IMR-90 (cell line): Measurements from ENCODE around the gene GDF9. TPM values are rescaled to one million over a fixed set of nuclear protein-coding genes. Genes with fewer than 3 reads are reported as not detected.

Experiments used
- ATAC-seq: fragments of 200-7000 bp; cut with Tn5 transposase; 2 replicates; pipeline ENCODE4 v1.9.1; 2020; ENCODE audit warnings: low read depth, mild to moderate bottlenecking, moderate library complexity
- BruUV-seq: library from RNA; stranded (reverse); fragments of 400-500 nt; replicated peaks from 2 replicates; lab custom pipeline; 2021; lab: Mats Ljungman, UMichigan
- CTCF ChIA-PET: fragments of 300-600 bp; formaldehyde crosslinking; extraction: SDS; loops from one replicate; lab custom pipeline; 2021; ENCODE audit warnings: antibody characterized with exemption; lab: Yijun Ruan, JAX
- POLR2A ChIA-PET: fragments of 300-600 bp; sonication (Branson Sonifier 250); formaldehyde crosslinking; loops from one replicate; lab custom pipeline; 2022; ENCODE audit warnings: antibody characterized with exemption; ENCODE audit not compliant: unreplicated experiment; lab: Charles Lee
- DNase-seq: peaks from one replicate; pipeline ENCODE4 v3.0.0; 2013
- H2AFZ ChIP-seq: replicated peaks from 2 replicates; pipeline ENCODE3; 2013; ENCODE audit warnings: low read length, mild to moderate bottlenecking; ENCODE audit not compliant: poor library complexity
- H2AK5ac ChIP-seq: 2 replicates; pipeline ENCODE4 v1.6.1; 2013; ENCODE audit warnings: low read depth, low read length, inconsistent platforms
- H2AK9ac ChIP-seq: replicated peaks from 2 replicates; pipeline ENCODE3; 2013; ENCODE audit warnings: mild to moderate bottlenecking, low read depth, low read length, moderate library complexity; ENCODE audit not compliant: poor library complexity
- H2BK120ac ChIP-seq: 2 replicates; pipeline ENCODE4 v1.6.1; 2013; ENCODE audit warnings: low read depth, low read length, inconsistent platforms
- H2BK15ac ChIP-seq: 3 replicates; pipeline ENCODE4 v1.6.1; 2013; ENCODE audit warnings: low read depth, low read length, inconsistent platforms
- H2BK20ac ChIP-seq: 2 replicates; pipeline ENCODE4 v1.6.1; 2013; ENCODE audit warnings: low read depth, mild to moderate bottlenecking, inconsistent platforms, low read length, moderate library complexity
- H2BK5ac ChIP-seq: 2 replicates; pipeline ENCODE4 v1.6.1; 2013; ENCODE audit warnings: mild to moderate bottlenecking, low read depth, low read length, inconsistent platforms; ENCODE audit not compliant: poor library complexity, severe bottlenecking
- H3K14ac ChIP-seq: replicated peaks from 2 replicates; pipeline ENCODE4 v1.6.1; 2013; ENCODE audit warnings: low read depth, low read length, inconsistent platforms
- H3K18ac ChIP-seq: 2 replicates; pipeline ENCODE4 v1.6.1; 2013; ENCODE audit warnings: low read depth, low read length, control low read depth
- H3K23ac ChIP-seq: 2 replicates; pipeline ENCODE4 v1.6.1; 2013; ENCODE audit warnings: low read depth, low read length, inconsistent platforms
- H3K27ac ChIP-seq: 2 replicates; pipeline ENCODE4 v1.5.1; 2013; ENCODE audit warnings: mild to moderate bottlenecking, control low read depth, low read length; ENCODE audit not compliant: insufficient read depth
- H3K27me3 ChIP-seq: 2 replicates; pipeline ENCODE4 v1.6.1; 2013; ENCODE audit warnings: low read length; ENCODE audit not compliant: control insufficient read depth, insufficient read depth
- H3K36me3 ChIP-seq: 2 replicates; pipeline ENCODE4 v1.6.1; 2013; ENCODE audit warnings: low read length, mixed read lengths; ENCODE audit not compliant: control insufficient read depth, insufficient read depth
- H3K4ac ChIP-seq: 2 replicates; pipeline ENCODE4 v1.6.1; 2013; ENCODE audit warnings: low read depth, low read length, inconsistent platforms
- H3K4me1 ChIP-seq: 2 replicates; pipeline ENCODE4 v1.6.1; 2013; ENCODE audit warnings: low read length, mixed read lengths; ENCODE audit not compliant: control insufficient read depth, insufficient read depth
- H3K4me2 ChIP-seq: 2 replicates; pipeline ENCODE4 v1.6.1; 2013; ENCODE audit warnings: low read depth, mild to moderate bottlenecking, control low read depth, low read length, moderate library complexity
- H3K4me3 ChIP-seq: 2 replicates; pipeline ENCODE4 v1.5.1; 2013; ENCODE audit warnings: low read depth, mild to moderate bottlenecking, control low read depth, low read length, moderate library complexity; ENCODE audit not compliant: insufficient read depth
- H3K56ac ChIP-seq: 2 replicates; pipeline ENCODE4 v1.6.1; 2013; ENCODE audit warnings: low read length, inconsistent platforms; ENCODE audit not compliant: insufficient read depth; ENCODE audit errors: extremely low read depth
- H3K79me1 ChIP-seq, 2 experiments: 2 replicates each; pipeline ENCODE4 v1.6.1; 2013; ENCODE audit warnings: low read length in 2 of 2, inconsistent platforms in 1 of 2, low read depth in 1 of 2
- H3K9ac ChIP-seq: 2 replicates; pipeline ENCODE4 v1.6.1; 2013; ENCODE audit warnings: low read depth, low read length, control low read depth
- H3K9me1 ChIP-seq: 2 replicates; pipeline ENCODE4 v1.6.1; 2013; ENCODE audit warnings: low read length, inconsistent platforms; ENCODE audit not compliant: insufficient read depth
- H3K9me3 ChIP-seq: 2 replicates; pipeline ENCODE4 v1.6.1; 2013; ENCODE audit warnings: low read length; ENCODE audit not compliant: control insufficient read depth, insufficient read depth
- H4K20me1 ChIP-seq: 2 replicates; pipeline ENCODE4 v1.6.1; 2013; ENCODE audit warnings: low read length, inconsistent platforms; ENCODE audit not compliant: insufficient read depth
- H4K5ac ChIP-seq: 2 replicates; pipeline ENCODE4 v1.6.1; 2013; ENCODE audit warnings: mild to moderate bottlenecking, low read depth, low read length, control low read depth
- H4K8ac ChIP-seq, 2 experiments: 2 replicates each; pipeline ENCODE4 v1.6.1; 2013; ENCODE audit warnings: low read depth in 2 of 2, low read length in 2 of 2, control low read depth in 1 of 2, inconsistent platforms in 1 of 2
- H4K91ac ChIP-seq: 2 replicates; pipeline ENCODE4 v1.6.1; 2013; ENCODE audit warnings: low read depth, low read length, inconsistent platforms; ENCODE audit not compliant: insufficient read depth
- BHLHE40 ChIP-seq: fragments of 150-350 bp; IDR thresholded peaks from 2 replicates; pipeline ENCODE4 v1.6.1; 2016; ENCODE audit warnings: mild to moderate bottlenecking, low read depth, low read length
- FOS ChIP-seq: fragments of 150-350 bp; IDR thresholded peaks from 2 replicates; pipeline ENCODE4 v1.6.1; 2016; ENCODE audit warnings: low read depth, low read length
- MAFK ChIP-seq: IDR thresholded peaks from 2 replicates; pipeline ENCODE4 v1.6.1; 2012; ENCODE audit warnings: low read depth, low read length, improper control_type of control experiment
- MXI1 ChIP-seq: IDR thresholded peaks from 2 replicates; pipeline ENCODE4 v1.6.1; 2012; ENCODE audit warnings: low read depth, mild to moderate bottlenecking, low read length, moderate library complexity, borderline replicate concordance
- NFE2L2 ChIP-seq: fragments of 150-350 bp; IDR thresholded peaks from 2 replicates; pipeline ENCODE4 v1.6.1; 2016; ENCODE audit warnings: low read depth, mild to moderate bottlenecking, low read length
- POLR2A ChIP-seq: IDR thresholded peaks from 2 replicates; pipeline ENCODE4 v1.6.1; 2012; ENCODE audit warnings: mild to moderate bottlenecking, low read depth, low read length
- RCOR1 ChIP-seq: IDR thresholded peaks from 2 replicates; pipeline ENCODE4 v1.6.1; 2012; ENCODE audit warnings: mild to moderate bottlenecking, low read length, improper control_type of control experiment; ENCODE audit not compliant: insufficient replicate concordance
- RFX5 ChIP-seq: IDR thresholded peaks from 2 replicates; pipeline ENCODE4 v1.8.0; 2012; ENCODE audit warnings: low read depth, mild to moderate bottlenecking, low read length, moderate library complexity
- WGBS, 2 experiments: methylation state at CpG; one replicate each; pipeline versions ENCODE4 v1.1.5 to v1.1.7; 2013; ENCODE audit warnings: missing lambda C conversion rate in 2 of 2; ENCODE audit not compliant: insufficient read length in 1 of 2; ENCODE audit errors: extremely low coverage in 2 of 2; 5-methylcytosine and 5-hydroxymethylcytosine counted together
- dilution Hi-C: fragments of 300-500 bp; cut with HindIII; formaldehyde crosslinking; loops from one replicate; pipeline ENCODE4 v1.14.3; 2018; ENCODE audit warnings: low sequenced_read_pairs; ENCODE audit not compliant: unreplicated experiment
- in situ Hi-C: fragments of 300-500 bp; cut with MboI; formaldehyde crosslinking; loops from 3 replicates; pipeline ENCODE4 v1.14.3; 2019; ENCODE audit warnings: low sequenced_read_pairs, inconsistent platforms, mixed read lengths
- intact Hi-C: fragments of 100-400 bp; cut with micrococcal nuclease; formaldehyde crosslinking; loops from 2 replicates; pipeline ENCODE4 v1.10.0; 2022
- polyA plus RNA-seq, 3 experiments: library from polyadenylated mRNA; depleted of rRNA; stranded (reverse); fragments of >200 nt; gene quantifications; 2 replicates each; pipeline ENCODE4 v1.2.3, GENCODE V29; 2012; ENCODE audit warnings: low replicate concordance in 1 of 3
- total RNA-seq: library from RNA; depleted of rRNA; stranded (reverse); fragments of >200 nt; gene quantifications from 2 replicates; pipeline ENCODE4 v1.2.3, GENCODE V29; 2012

Gene GDF9
- total and polyA plus RNA-seq, 2 of the 4 experiments (the other 2 are of a cell fraction), result 0.18 to 0.21 TPM

- TF ChIP-seq RFX5 (no peak), MXI1 (no peak), NFE2L2 (no peak), RCOR1 (no peak), POLR2A (no peak), BHLHE40 (no peak), MAFK (no peak), FOS (no peak)
- Histone ChIP-seq H2AFZ (no peak overlapping the region), H2BK20ac (no peak overlapping the region), H3K18ac (no peak overlapping the region), H3K9me3 (no peaks in the 10 kb centered on the region), H3K23ac (no peak overlapping the region), H3K4ac (no peak overlapping the region), H3K79me1 (peaks cover 24 to 34% of the 10 kb centered on the region in 2 experiments), H2BK120ac (no peak overlapping the region), H4K5ac (no peak overlapping the region), H3K4me1 (0 out of 2 replicates have a peak, but pooled peaks cover 2% of the 10 kb centered on the region), H4K8ac (no peak overlapping the region), H3K27ac (no peak overlapping the region), H3K27me3 (no peaks in the 10 kb centered on the region), H2AK9ac (no peak overlapping the region), H3K36me3 (peaks cover 40% of the 10 kb centered on the region), H2BK15ac (no peak overlapping the region), H3K56ac (no peak overlapping the region), H3K4me3 (no peak overlapping the region), H3K9me1 (no peaks in the 10 kb centered on the region; the same call in 1 of the 2 replicates), H3K14ac (no peak overlapping the region), H2BK5ac (no peak overlapping the region), H2AK5ac (no peak overlapping the region), H3K9ac (no peak overlapping the region), H4K20me1 (no peaks in the 10 kb centered on the region; the same call in 1 of the 2 replicates), H4K91ac (no peak overlapping the region), H3K4me2 (no peak overlapping the region)
- ChIA-PET POLR2A (interaction anchor here (0.6 kb wide), 1 partner anchor 28 kb away, joined by 3 read pairs; no protein-coding TSS in a partner anchor), CTCF (no interaction called here)
- no CpG with 5 or more reads among the region's 4 CpGs for WGBS, 2 experiments
- in situ Hi-C loops, result no loop called here
- intact Hi-C loops, result loop anchor here (5.0 kb wide), 1 partner anchor 41 kb away; no protein-coding TSS in a partner anchor
- BruUV-seq, result no TSS peak
- DNase-seq (no peak), ATAC-seq (no peak)
- dilution Hi-C loops, result no loop called here
Observed at GRCh38 chr5:132890817-132891216, 24.5 kb upstream of the GDF9 start.
